DOHH2 (cell line): ENCODE results near the gene COL23A1.
"Not testable (repeated sequence)": the region's sequence is repeated elsewhere in the genome, so short reads cannot be mapped to it uniquely, and the experiment has no call there.

Experiments used
- EZH2phosphoT487 ChIP-seq: fragments of 200-600 bp; sonication (generic); IDR thresholded peaks from 2 replicates; pipeline ENCODE4 v1.6.1; 2017; ENCODE audit warnings: borderline replicate concordance, mild to moderate bottlenecking, antibody characterized with exemption, low read length, moderate library complexity, mixed read lengths
- TF ChIP-seq, protein P1 (sequence below): fragments of 200-600 bp; sonication (generic); IDR thresholded peaks from one replicate; pipeline ENCODE4 v1.5.1; 2014; ENCODE audit warnings: antibody characterized with exemption, mild to moderate bottlenecking, low read depth, low read length; ENCODE audit not compliant: poor library complexity, severe bottlenecking

DNA sequence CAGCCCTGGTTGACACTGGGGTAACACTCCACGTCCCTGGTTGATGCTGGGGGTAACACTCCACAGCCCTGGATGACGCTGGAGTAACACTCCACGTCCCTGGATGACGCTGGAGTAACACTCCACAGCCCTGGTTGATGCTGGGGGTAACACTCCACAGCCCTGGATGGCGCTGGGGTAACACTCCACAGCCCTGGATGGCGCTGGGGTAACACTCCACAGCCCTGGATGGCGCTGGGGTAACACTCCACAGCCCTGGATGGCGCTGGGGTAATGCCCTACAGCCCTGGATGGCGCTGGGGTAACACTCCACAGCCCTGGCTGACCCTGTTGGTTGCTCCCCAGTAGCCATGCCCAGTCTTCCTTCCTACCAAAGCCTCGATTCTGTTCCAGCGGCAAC, 4.8 kb downstream of the COL23A1 start:
- TF ChIP-seq, protein P1, sequence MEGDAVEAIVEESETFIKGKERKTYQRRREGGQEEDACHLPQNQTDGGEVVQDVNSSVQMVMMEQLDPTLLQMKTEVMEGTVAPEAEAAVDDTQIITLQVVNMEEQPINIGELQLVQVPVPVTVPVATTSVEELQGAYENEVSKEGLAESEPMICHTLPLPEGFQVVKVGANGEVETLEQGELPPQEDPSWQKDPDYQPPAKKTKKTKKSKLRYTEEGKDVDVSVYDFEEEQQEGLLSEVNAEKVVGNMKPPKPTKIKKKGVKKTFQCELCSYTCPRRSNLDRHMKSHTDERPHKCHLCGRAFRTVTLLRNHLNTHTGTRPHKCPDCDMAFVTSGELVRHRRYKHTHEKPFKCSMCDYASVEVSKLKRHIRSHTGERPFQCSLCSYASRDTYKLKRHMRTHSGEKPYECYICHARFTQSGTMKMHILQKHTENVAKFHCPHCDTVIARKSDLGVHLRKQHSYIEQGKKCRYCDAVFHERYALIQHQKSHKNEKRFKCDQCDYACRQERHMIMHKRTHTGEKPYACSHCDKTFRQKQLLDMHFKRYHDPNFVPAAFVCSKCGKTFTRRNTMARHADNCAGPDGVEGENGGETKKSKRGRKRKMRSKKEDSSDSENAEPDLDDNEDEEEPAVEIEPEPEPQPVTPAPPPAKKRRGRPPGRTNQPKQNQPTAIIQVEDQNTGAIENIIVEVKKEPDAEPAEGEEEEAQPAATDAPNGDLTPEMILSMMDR, result not testable (repeated sequence)
- not testable (repeated sequence) for TF ChIP-seq EZH2phosphoT487
